HepG2 (cell line): ENCODE measurements around the gene WDR59. TPM values are rescaled to one million over a fixed set of nuclear protein-coding genes. Genes with fewer than 3 reads are reported as not detected.

Experiments
- ATAC-seq: fragments of 200-7000 bp; cut with Tn5 transposase; 3 replicates; pipeline ENCODE4 v1.9.1; 2020; ENCODE audit warnings: mild to moderate bottlenecking, moderate library complexity
- BruUV-seq: library from RNA; stranded (reverse); fragments of 400-500 nt; replicated peaks from 2 replicates; lab custom pipeline; 2021; lab: Mats Ljungman, UMichigan
- CTCF ChIA-PET: fragments of 300-600 bp; formaldehyde crosslinking; extraction: SDS; loops from one replicate; lab custom pipeline; 2021; ENCODE audit warnings: low total read pairs, inconsistent platforms, low intra/inter-chr PET ratio; lab: Yijun Ruan, JAX
- POLR2A ChIA-PET: fragments of 350-600 bp; sonication (Branson Sonifier 250); formaldehyde crosslinking; loops from one replicate; lab custom pipeline; 2020; ENCODE audit warnings: antibody characterized with exemption, inconsistent platforms; lab: Yijun Ruan, JAX
- DNase-seq: peaks from one replicate; pipeline ENCODE4 v3.0.0-alpha.2; 2015; ENCODE audit warnings: low spot score
- FAIRE-seq: peaks from 3 replicates; lab custom pipeline; 2011; peaks lifted over from hg19 to GRCh38; lab: Jason Lieb, UNC
- H2AFZ ChIP-seq: one replicate; pipeline ENCODE4 v1.6.1; 2011; ENCODE audit warnings: low read length, inconsistent platforms
- H3K27ac ChIP-seq: fragments of 300-600 bp; 3 replicates; pipeline ENCODE4 v1.8.0; 2011; ENCODE audit warnings: mixed run types, mild to moderate bottlenecking, mixed read lengths, low read length, inconsistent platforms; ENCODE audit not compliant: insufficient read depth; ENCODE audit errors: extremely low read length
- H3K27me3 ChIP-seq, 2 experiments: fragments of 200-600 bp in 1 of 2; 2 replicates in 1 of 2; 3 replicates in 1 of 2; pipeline versions ENCODE4 v1.6.0 to v1.8.0; 2011; ENCODE audit warnings: low read length in 2 of 2, mild to moderate bottlenecking in 2 of 2, moderate library complexity in 2 of 2, inconsistent platforms in 1 of 2; ENCODE audit not compliant: insufficient read depth in 2 of 2, control insufficient read depth in 1 of 2
- H3K36me3 ChIP-seq, 2 experiments: fragments of 200-600 bp in 1 of 2; replicated peaks in 1 of 2; 2 replicates in 1 of 2; 3 replicates in 1 of 2; pipeline versions ENCODE4 v1.5.1 to v1.8.0; 2011; ENCODE audit warnings: low read length in 2 of 2, inconsistent platforms in 1 of 2; ENCODE audit not compliant: insufficient read depth in 2 of 2, control insufficient read depth in 1 of 2
- H3K4me1 ChIP-seq: 2 replicates; pipeline ENCODE4 v1.5.1; 2012; ENCODE audit warnings: low read length, inconsistent platforms; ENCODE audit not compliant: insufficient read depth
- H3K4me2 ChIP-seq: 2 replicates; pipeline ENCODE4 v1.6.0; 2011; ENCODE audit warnings: low read depth, low read length, inconsistent platforms
- H3K4me3 ChIP-seq, 3 experiments: fragments of 200-600 bp in 1 of 3; sonication (generic), shearing (Covaris generic) in 1 of 3; replicated peaks in 1 of 3; 2 replicates each; pipeline ENCODE4 v1.5.1; 2011 to 2016; ENCODE audit warnings: low read length in 3 of 3, inconsistent platforms in 2 of 3, low read depth in 2 of 3, mild to moderate bottlenecking in 2 of 3, control low read depth in 1 of 3, mixed read lengths in 1 of 3; ENCODE audit not compliant: insufficient read depth in 1 of 3
- H3K79me2 ChIP-seq: one replicate; pipeline ENCODE4 v1.6.1; 2011; ENCODE audit warnings: low read length, inconsistent platforms; ENCODE audit not compliant: insufficient read depth
- H3K9ac ChIP-seq: 2 replicates; pipeline ENCODE4 v1.6.0; 2011; ENCODE audit warnings: mild to moderate bottlenecking, low read depth, low read length, inconsistent platforms; ENCODE audit not compliant: insufficient read depth
- H3K9me3 ChIP-seq: 2 replicates; pipeline ENCODE4 v1.5.1; 2012; ENCODE audit warnings: mild to moderate bottlenecking, low read length
- H4K20me1 ChIP-seq: 2 replicates; pipeline ENCODE4 v1.6.0; 2011; ENCODE audit warnings: inconsistent platforms, mild to moderate bottlenecking, low read length, moderate library complexity; ENCODE audit not compliant: insufficient read depth
- ARID5B ChIP-seq: IDR thresholded peaks from 2 replicates; pipeline ENCODE4 v1.4.0; 2020; ENCODE audit warnings: mild to moderate bottlenecking, missing genetic modification reagents
- HINFP ChIP-seq: sonication (generic); formaldehyde crosslinking; IDR thresholded peaks from 2 replicates; pipeline ENCODE4 v1.4.0; 2020; ENCODE audit warnings: low read depth, mild to moderate bottlenecking, missing genetic modification reagents
- ZNF770 ChIP-seq: sonication (generic); formaldehyde crosslinking; IDR thresholded peaks from 2 replicates; pipeline ENCODE4 v1.5.0; 2020; ENCODE audit warnings: mild to moderate bottlenecking, missing genetic modification reagents
- WGBS: methylation state at CpG from one replicate; pipeline ENCODE4 v1.1.6; 2017; ENCODE audit warnings: low lambda C conversion rate; 5-methylcytosine and 5-hydroxymethylcytosine counted together
- in situ Hi-C: cut with HindIII; loops from 2 replicates; pipeline ENCODE4 v1.10.0; 2017; ENCODE audit warnings: low pct_unique_long_range_greater_than_20kb; ENCODE audit not compliant: extremely low pct_ligation_motif_present
- intact Hi-C: fragments of 100-400 bp; cut with micrococcal nuclease; formaldehyde crosslinking; loops from one replicate; pipeline ENCODE4 v1.10.0; 2022; ENCODE audit not compliant: unreplicated experiment
- polyA plus RNA-seq, 8 experiments: library from polyadenylated mRNA; depleted of rRNA in 3 of 8; stranded (reverse) in 7 of 8; unstranded in 1 of 8; fragments of >200 nt; fragmentation: Illumina TruSeq in 4 of 8; extraction: Trizol in 4 of 8; gene quantifications; 2 replicates each; pipeline versions ENCODE4 v1.2.1 to v1.2.3, GENCODE V29; 2011 to 2016; ENCODE audit warnings: low read depth in 4 of 8, missing spikeins in 1 of 8, mixed read lengths in 1 of 8; ENCODE audit not compliant: insufficient read depth in 1 of 8
- total RNA-seq, 5 experiments: library from RNA; depleted of rRNA; stranded (reverse); fragments of >200 nt; fragmentation: Illumina TruSeq; extraction: Trizol; gene quantifications; 2 replicates each; pipeline ENCODE4 v1.2.3, GENCODE V29; 2016; ENCODE audit warnings: low read depth in 1 of 5

The WDR59 gene
- total and polyA plus RNA-seq, 2 of the 13 experiments (the other 11 are each of a cell fraction or from before 2014, with no cell fraction given): 65.2 to 306 TPM

GRCh38 chr16:74852500-74852875, 132.4 kb downstream of the WDR59 start:
- peaks cover 0 to 19% of the 10 kb centered on the region in 2 experiments; a peak in 2 of 5 replicates for H3K27me3 ChIP-seq
- TF ChIP-seq HINFP (CRISPR knock-in tag) (no peak), ARID5B (no peak), ZNF770 (CRISPR knock-in tag) (peak; percentile 78)
- TF ChIP-seq, all 625 proteins: peak for 1
- Histone ChIP-seq H3K4me2 (no peak overlapping the region), H3K9me3 (no peaks in the 10 kb centered on the region), H3K4me1 (no peaks in the 10 kb centered on the region), H2AFZ (no peak overlapping the region), H3K9ac (no peak overlapping the region), H4K20me1 (no peaks in the 10 kb centered on the region), H3K79me2 (no peaks in the 10 kb centered on the region), H3K4me3 (no peak overlapping the region), H3K27ac (no peak overlapping the region), H3K36me3 (no peaks in the 10 kb centered on the region)
- DNase-seq (no peak), ATAC-seq (no peak), FAIRE-seq (no peak)
- in situ Hi-C loops (loop anchor here (5.0 kb wide), 1 partner anchor 35 kb away; no protein-coding TSS in a partner anchor), intact Hi-C loops (no loop called here)
- WGBS: 26% methylated on average over 4 of the region's 4 CpGs
- no TSS peak for BruUV-seq
- POLR2A ChIA-PET: no interaction called here
- CTCF ChIA-PET: no interaction called here
